HG02981 (cell line): Measurements from ENCODE around the gene RERE.

Experiments used
- ATAC-seq: cut with Tn5 transposase; IDR thresholded peaks from one replicate; pipeline ENCODE4 v1.9.1; 2021; ENCODE audit warnings: mild to moderate bottlenecking, moderate library complexity; ENCODE audit not compliant: unreplicated experiment

Gene RERE

GRCh38 chr1:8722366-8722765, 95.1 kb downstream of the RERE start:
- ATAC-seq = no peak

GRCh38 chr1:8721679-8722324, 95.6 kb downstream of the RERE start:
- no peak for ATAC-seq

GRCh38 chr1:8720347-8720746, 97.1 kb downstream of the RERE start:
- no peak for ATAC-seq

GRCh38 chr1:8718850-8719361, 98.5 kb downstream of the RERE start:
- no peak for ATAC-seq

GRCh38 chr1:8717148-8717547, 100.3 kb downstream of the RERE start:
- no peak for ATAC-seq

GRCh38 chr1:8716238-8716637, 101.2 kb downstream of the RERE start:
- no peak for ATAC-seq

GRCh38 chr1:8714173-8714572, 103.3 kb downstream of the RERE start:
- no peak for ATAC-seq

GRCh38 chr1:8712413-8713231, 104.8 kb downstream of the RERE start:
- no peak for ATAC-seq

- ATAC-seq = no peak
Observed at GRCh38 chr1:8711873-8712412, 105.5 kb downstream of the RERE start.

- ATAC-seq = no peak
Observed at GRCh38 chr1:8711151-8711550, 106.3 kb downstream of the RERE start.

GRCh38 chr1:8708259-8708658, 109.2 kb downstream of the RERE start:
- no peak for ATAC-seq

GRCh38 chr1:8706995-8707396, 110.4 kb downstream of the RERE start:
- no peak for ATAC-seq

- ATAC-seq = no peak
Observed at GRCh38 chr1:8706291-8706690, 111.1 kb downstream of the RERE start.

- no peak for ATAC-seq
Observed at GRCh38 chr1:8704866-8705506, 112.5 kb downstream of the RERE start.

GRCh38 chr1:8702850-8703810, 114.3 kb downstream of the RERE start:
- ATAC-seq = peak; percentile 55

- no peak for ATAC-seq
Observed at GRCh38 chr1:8702472-8702849, 115.0 kb downstream of the RERE start.

- no peak for ATAC-seq
Observed at GRCh38 chr1:8701794-8702471, 115.5 kb downstream of the RERE start.

- no peak for ATAC-seq
Observed at GRCh38 chr1:8699679-8700078, 117.8 kb downstream of the RERE start.

GRCh38 chr1:8698937-8699447, 118.4 kb downstream of the RERE start:
- ATAC-seq = no peak
